SJSA1 (cell line): ENCODE measurements around the gene DRAP1. TPM values are rescaled to one million over a fixed set of nuclear protein-coding genes. Genes with fewer than 3 reads are reported as not detected.

Source experiments
- DNase-seq, 2 experiments: peaks; one replicate each; pipeline ENCODE4 v3.0.0-alpha.2; 2015 to 2020; ENCODE audit warnings: low spot score in 2 of 2, low read depth in 1 of 2
- H3K27ac ChIP-seq: fragments of 250-450 bp; sonication (Bioruptor Pico); 2 replicates; pipeline ENCODE4 v1.5.1; 2020; ENCODE audit warnings: mild to moderate bottlenecking, moderate library complexity
- H3K27me3 ChIP-seq: fragments of 250-450 bp; sonication (Bioruptor Pico); replicated peaks from 2 replicates; pipeline ENCODE4 v1.5.1; 2020; ENCODE audit warnings: mild to moderate bottlenecking, moderate library complexity
- H3K36me3 ChIP-seq: fragments of 250-450 bp; sonication (Bioruptor Pico); 2 replicates; pipeline ENCODE4 v1.5.1; 2020; ENCODE audit warnings: mild to moderate bottlenecking
- H3K4me1 ChIP-seq: fragments of 250-450 bp; sonication (Bioruptor Pico); replicated peaks from 2 replicates; pipeline ENCODE4 v1.6.1; 2021; ENCODE audit warnings: mild to moderate bottlenecking
- H3K4me3 ChIP-seq: fragments of 250-450 bp; sonication (Bioruptor Pico); 2 replicates; pipeline ENCODE4 v1.5.1; 2020; ENCODE audit warnings: mild to moderate bottlenecking
- H3K9me3 ChIP-seq: fragments of 250-450 bp; sonication (Bioruptor Pico); replicated peaks from 2 replicates; pipeline ENCODE4 v1.5.1; 2020; ENCODE audit warnings: mild to moderate bottlenecking
- total RNA-seq: library from RNA; depleted of rRNA; stranded (reverse); fragments of >200 nt; shearing (Covaris generic); gene quantifications from 2 replicates; pipeline ENCODE4 v1.2.3, GENCODE V29; 2014

The DRAP1 gene
- total RNA-seq, 1 experiment from 2014 or later, result 463 TPM

DNA sequence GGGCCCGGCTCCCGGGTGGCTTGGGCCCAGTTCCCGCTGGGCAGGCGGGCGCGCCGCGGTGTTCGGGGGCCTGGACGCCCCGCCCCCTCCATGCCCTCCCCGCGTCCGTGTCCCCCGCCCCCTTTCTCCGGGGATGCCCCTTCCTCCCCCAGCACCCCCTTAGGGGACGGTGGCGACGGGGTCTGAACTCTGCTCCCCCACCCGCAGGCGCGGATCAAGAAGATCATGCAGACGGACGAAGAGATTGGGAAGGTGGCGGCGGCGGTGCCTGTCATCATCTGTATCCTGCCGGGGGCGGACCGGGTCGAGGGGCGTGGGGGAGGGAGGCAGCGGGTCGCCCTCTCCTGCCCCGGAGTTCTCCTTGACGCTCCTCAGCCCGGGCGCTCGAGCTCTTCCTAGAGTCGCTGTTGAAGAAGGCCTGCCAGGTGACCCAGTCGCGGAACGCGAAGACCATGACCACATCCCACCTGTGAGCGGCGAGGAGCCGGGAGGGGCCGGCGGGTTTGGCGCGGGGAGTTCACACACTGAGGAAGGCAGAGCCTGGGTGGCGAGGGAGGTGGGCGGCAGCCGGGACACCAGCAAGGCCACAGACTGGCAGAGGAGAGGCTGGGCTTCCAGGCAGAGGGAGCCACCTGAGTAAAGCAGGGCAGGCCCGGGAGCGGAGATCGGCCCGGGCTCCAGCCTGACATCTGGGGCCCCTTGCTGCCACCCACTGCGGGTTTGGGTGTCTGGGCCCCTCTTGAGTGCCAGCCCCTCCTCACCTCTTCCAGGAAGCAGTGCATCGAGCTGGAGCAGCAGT is 546 bp downstream of the DRAP1 start:
- DNase-seq, result peak; percentile 44 to 76
- Histone ChIP-seq H3K4me1 (peaks cover 51% of the 10 kb centered on the region), H3K9me3 (peaks cover 5% of the 10 kb centered on the region; the same call in 1 of the 2 replicates), H3K36me3 (peaks cover 82% of the 10 kb centered on the region), H3K27ac (peak overlapping the region; percentile 49), H3K4me3 (peak overlapping the region; percentile 94), H3K27me3 (no peaks in the 10 kb centered on the region)

DNA sequence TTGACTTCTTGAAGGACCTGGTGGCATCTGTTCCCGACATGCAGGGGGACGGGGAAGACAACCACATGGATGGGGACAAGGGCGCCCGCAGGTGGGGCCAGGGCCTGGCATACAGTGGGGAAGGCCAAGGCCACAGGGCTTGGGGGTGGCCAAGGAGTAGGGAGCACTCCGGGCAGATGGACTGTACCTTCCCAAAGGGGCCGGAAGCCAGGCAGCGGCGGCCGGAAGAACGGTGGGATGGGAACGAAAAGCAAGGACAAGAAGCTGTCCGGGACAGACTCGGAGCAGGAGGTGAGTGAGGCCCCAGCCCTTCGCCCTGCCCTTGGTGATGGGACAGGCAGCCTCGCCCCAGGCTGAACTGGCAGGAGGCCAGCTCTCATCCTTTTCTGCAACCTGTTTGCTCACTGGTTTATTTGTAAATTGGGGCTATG is 1.2 kb downstream of the DRAP1 start:
- Histone ChIP-seq H3K27ac (no peak overlapping the region), H3K4me3 (peak overlapping the region; percentile 94), H3K36me3 (peaks cover 82% of the 10 kb centered on the region), H3K9me3 (peaks cover 5% of the 10 kb centered on the region; the same call in 1 of the 2 replicates), H3K4me1 (peaks cover 45% of the 10 kb centered on the region), H3K27me3 (no peaks in the 10 kb centered on the region)
- no peak for DNase-seq

DNA sequence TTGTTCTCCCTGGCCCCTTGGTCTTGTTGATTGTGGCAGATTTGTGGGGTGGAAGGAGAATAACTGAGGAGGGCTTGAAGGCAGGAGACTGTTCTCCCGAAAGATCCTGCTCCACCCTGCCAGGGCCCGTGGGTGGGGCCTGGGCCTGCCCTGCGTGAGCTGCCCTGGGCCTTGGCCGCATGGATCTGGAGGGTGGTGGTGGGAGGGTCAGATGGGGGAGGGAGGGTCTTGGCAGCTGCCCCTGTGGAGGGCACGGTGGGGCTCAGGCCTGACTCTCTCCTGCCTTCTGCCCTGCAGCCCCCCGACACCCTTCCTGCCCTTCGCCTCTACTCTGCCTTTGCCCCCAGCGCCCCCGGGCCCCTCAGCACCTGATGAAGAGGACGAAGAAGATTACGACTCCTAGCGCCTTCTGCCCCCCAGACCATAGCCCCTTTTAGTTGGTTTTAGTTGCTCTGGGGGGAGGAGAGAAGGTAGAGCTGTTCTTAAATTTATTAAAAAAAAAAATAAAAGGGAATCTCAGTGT is 1.9 kb downstream of the DRAP1 start:
- no peak overlapping the region for H3K4me3 ChIP-seq
- H3K27ac ChIP-seq, result no peak overlapping the region
- no peak for DNase-seq
- H3K9me3 ChIP-seq, result peaks cover 5% of the 10 kb centered on the region; the same call in 1 of the 2 replicates
- peaks cover 82% of the 10 kb centered on the region for H3K36me3 ChIP-seq
- no peaks in the 10 kb centered on the region for H3K27me3 ChIP-seq
- H3K4me1 ChIP-seq, result peaks cover 38% of the 10 kb centered on the region

DNA sequence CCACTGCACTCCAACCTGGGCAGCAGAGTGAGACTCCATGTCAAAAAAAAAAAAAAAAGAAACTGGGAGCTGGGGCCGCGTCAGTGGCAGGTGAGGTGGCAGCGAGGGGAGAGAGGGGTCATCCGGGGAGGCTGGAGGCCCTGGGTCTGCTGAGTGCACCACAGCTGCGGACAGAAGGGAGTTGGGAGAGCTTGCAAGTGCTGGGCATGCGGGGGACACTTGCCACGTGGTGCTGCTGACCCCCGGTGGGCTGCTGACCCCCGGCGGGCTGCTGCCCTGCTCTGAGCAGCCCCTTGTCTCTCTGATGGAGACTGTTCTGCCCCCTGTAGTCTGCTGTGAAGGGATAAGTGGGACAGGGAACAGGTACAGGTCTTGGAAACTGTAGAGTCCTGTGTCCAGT is 2.6 kb downstream of the DRAP1 start:
- Histone ChIP-seq H3K4me1 (peaks cover 30% of the 10 kb centered on the region), H3K27ac (no peak overlapping the region), H3K9me3 (peaks cover 5% of the 10 kb centered on the region; the same call in 1 of the 2 replicates), H3K36me3 (peaks cover 76% of the 10 kb centered on the region), H3K4me3 (no peak overlapping the region), H3K27me3 (no peaks in the 10 kb centered on the region)
- no peak for DNase-seq

DNA sequence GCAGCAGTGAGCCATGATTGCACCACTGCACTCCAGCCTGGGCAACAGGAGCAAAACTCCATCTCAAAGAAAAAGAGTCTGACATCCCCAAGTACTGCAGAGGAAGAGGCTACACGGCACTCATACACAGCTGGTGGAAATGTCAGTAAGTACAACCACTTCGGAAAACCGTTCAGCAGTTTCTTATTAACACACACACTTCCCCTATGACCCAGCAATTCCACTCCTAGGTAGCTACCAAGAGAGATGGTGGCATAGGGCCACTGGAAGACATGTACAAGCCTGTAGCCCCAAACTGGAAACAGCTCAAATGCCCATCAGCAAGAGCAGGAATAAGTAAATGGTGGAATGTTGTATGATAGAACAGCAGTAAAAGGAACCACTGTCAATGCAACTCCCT is 3.3 kb downstream of the DRAP1 start:
- no peak for DNase-seq
- Histone ChIP-seq H3K4me1 (peaks cover 23% of the 10 kb centered on the region), H3K27ac (no peak overlapping the region), H3K9me3 (peaks cover 5% of the 10 kb centered on the region; the same call in 1 of the 2 replicates), H3K4me3 (no peak overlapping the region), H3K36me3 (peaks cover 72% of the 10 kb centered on the region), H3K27me3 (no peaks in the 10 kb centered on the region)

DNA sequence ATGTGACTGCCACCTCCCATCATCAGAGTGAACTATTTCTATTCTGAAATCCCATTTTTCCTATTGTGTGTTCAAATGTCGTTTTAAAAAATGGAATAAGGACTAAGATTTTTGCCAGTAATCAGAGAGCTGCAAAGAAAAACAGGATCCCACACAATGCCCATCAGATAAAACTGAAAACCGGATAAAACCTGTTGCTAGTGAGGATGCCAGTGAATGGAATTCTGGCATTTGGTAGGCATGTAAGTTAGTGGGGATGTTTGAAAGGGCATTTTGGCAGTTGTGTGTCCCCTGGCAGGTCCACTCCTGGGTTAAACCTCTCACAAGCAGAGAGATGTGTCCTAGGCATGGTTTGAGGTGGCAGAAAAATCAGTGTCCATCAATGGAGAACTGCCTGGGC is 6.2 kb downstream of the DRAP1 start:
- no peaks in the 10 kb centered on the region for H3K27me3 ChIP-seq
- H3K36me3 ChIP-seq, result peaks cover 49% of the 10 kb centered on the region
- H3K27ac ChIP-seq, result no peak overlapping the region
- DNase-seq, result no peak
- no peak overlapping the region for H3K4me3 ChIP-seq
- H3K9me3 ChIP-seq, result no peaks in the 10 kb centered on the region
- H3K4me1 ChIP-seq, result peaks cover 8% of the 10 kb centered on the region

DNA sequence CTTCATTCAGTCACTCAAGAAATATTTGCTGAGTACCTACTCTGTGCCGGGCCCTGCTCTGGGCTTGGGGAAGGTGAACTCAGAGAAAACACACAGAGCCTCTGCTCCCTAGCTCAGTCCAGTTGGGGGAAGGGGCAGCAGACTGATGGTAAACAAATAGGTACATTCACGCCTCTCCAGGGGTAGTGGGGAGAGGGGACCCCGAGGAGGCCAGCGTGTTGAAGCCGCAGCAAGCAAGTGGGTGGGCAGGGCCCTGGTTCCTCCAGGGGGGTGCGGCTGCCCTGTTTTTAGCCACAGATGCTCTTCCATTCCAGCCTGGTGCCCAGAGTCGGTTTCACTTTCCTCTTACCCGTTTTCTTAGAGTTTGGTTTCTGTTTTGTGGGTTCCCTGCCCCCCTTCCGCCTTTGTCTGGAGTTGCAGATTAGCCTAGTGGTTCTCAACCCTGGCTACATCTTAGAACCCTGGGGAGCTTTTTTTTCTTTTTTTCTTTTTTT is 8.7 kb downstream of the DRAP1 start:
- H3K27me3 ChIP-seq, result no peaks in the 10 kb centered on the region
- no peak overlapping the region for H3K4me3 ChIP-seq
- H3K9me3 ChIP-seq, result no peaks in the 10 kb centered on the region
- H3K36me3 ChIP-seq, result peaks cover 23% of the 10 kb centered on the region
- no peak overlapping the region for H3K27ac ChIP-seq
- H3K4me1 ChIP-seq, result peaks cover 3% of the 10 kb centered on the region; the same call in 1 of the 2 replicates
- DNase-seq, result no peak

DNA sequence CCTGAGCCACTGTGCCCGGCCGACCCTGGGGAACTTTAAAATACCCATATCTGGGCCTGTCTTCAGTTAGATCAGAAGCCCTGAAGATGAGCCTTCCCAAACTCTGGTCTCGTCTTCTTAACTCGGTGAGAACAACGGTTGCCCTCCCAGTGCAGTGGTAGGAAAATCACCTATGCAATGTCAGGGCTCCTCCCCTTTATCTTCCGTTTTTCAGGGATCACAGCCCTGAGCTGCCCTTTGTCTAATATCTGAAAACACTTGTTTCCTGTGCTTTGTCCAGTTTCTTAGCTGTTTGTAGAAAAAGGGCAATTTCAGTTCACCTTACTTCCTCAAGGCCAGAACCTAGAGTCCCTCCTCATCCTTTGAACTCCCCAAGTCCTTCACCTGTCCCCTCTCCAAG is 9.4 kb downstream of the DRAP1 start:
- Histone ChIP-seq H3K36me3 (peaks cover 16% of the 10 kb centered on the region), H3K4me3 (no peak overlapping the region), H3K27me3 (no peaks in the 10 kb centered on the region), H3K4me1 (peaks cover 3% of the 10 kb centered on the region; the same call in 1 of the 2 replicates), H3K27ac (no peak overlapping the region), H3K9me3 (no peaks in the 10 kb centered on the region)
- DNase-seq, result no peak

DNA sequence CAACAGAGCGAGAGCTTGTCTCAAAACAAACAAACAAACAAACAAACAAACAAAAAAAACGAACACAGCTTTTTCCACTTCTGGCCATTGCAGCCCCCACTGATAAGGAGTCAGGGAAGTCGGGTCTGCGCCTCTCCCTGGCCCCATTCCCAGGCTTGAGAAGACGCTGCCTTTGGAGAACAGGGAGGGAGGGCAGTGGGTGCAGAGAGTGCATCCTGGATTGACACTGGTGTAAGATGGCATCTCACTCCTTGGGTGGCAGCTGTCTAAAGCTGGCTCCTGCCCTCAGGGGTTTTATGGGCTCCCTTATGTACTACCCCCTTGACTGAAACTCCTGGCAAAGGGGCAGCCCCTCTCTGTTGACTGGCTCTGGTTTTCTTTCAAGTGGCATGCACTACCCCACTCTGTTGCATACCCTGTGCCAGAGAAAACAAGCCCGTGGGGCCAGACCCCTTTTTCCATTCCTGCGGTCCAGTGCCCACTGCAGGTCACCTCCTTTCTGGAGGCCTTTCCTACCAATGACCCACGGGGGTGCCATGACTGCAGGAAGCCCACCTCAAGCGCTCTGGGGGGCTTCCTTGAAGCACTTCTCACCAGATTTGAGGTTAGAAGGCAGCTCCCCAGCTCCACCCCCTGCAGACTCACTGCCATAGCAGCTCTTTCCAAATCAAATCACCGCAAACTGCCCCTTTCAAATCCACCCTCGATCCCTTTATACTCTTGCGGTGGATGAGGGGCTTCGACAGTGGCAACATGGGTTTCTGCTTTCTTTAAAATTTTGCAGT is 12.7 kb downstream of the DRAP1 start:
- peaks cover 3% of the 10 kb centered on the region; the same call in 1 of the 2 replicates for H3K4me1 ChIP-seq

DNA sequence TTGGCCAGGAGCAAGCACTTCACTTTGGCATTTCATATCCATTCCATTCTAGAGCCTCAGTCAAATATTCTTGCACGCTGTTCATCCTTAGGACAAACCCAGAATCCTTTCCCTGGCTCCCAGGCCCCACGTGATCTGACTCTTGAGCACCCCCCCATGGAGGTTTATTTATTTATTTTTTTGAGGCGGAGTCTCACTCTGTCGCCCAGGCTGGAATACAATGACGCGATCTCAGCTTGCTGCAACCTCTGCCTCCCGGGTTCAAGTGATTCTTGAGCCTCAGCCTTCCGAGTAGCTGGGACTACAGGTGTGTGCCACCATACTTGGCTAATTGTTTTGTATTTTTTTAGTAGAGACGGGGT is 13.3 kb downstream of the DRAP1 start:
- Histone ChIP-seq H3K27ac (no peak overlapping the region), H3K4me3 (no peak overlapping the region), H3K4me1 (peaks cover 3% of the 10 kb centered on the region; the same call in 1 of the 2 replicates), H3K9me3 (no peaks in the 10 kb centered on the region), H3K27me3 (peaks cover 8% of the 10 kb centered on the region), H3K36me3 (no peaks in the 10 kb centered on the region)
- DNase-seq, result no peak

More for the DNA sequence above, 12.7 kb downstream of the DRAP1 start:
- Histone ChIP-seq H3K27ac (no peak overlapping the region), H3K36me3 (peaks cover 3% of the 10 kb centered on the region; the same call in 1 of the 2 replicates), H3K27me3 (peaks cover 3% of the 10 kb centered on the region), H3K9me3 (no peaks in the 10 kb centered on the region), H3K4me3 (no peak overlapping the region)
- peak in 1 of 2 experiments; percentile 57 for DNase-seq

DNA sequence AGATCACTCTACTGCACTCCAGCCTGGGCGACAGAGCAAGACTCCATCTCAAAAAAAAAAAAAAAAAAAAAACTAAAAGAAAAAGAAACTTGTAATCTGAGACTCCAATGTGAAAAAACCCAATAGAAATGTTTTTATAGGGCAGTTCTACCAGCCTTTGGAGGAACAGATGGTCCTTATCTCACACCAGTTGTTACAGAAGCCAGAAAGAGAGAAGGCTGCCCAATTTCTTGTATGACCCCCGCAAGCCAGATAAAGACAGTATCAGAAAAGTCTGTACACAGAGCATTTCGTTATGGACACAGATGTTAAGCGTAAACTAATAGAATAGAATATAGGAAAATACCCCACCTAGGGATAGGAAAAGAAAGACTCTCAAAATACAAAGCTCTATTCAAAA is 14.8 kb downstream of the DRAP1 start:
- no peak overlapping the region for H3K27ac ChIP-seq
- peaks cover 10% of the 10 kb centered on the region for H3K27me3 ChIP-seq
- no peaks in the 10 kb centered on the region for H3K9me3 ChIP-seq
- no peaks in the 10 kb centered on the region for H3K36me3 ChIP-seq
- DNase-seq, result no peak
- H3K4me3 ChIP-seq, result no peak overlapping the region
- H3K4me1 ChIP-seq, result no peaks in the 10 kb centered on the region

DNA sequence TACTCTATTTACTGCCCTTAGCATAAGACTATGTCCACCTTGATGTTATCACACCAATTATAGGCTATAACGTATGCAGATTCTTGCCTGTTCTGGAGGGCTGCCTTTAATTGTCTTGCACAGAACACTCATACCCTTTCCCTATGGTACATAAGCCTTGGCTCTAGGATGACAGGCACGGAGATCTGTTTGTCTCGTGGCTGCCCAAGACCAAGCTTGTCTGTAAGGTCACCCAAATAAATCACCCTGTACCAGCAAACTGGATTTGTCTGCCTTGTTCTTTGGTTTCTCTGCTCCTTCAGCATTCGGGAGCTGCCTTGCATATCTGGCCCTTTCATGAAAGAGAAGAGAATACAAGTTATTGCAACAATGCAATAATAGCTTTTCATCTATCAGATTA is 18.5 kb downstream of the DRAP1 start:
- Histone ChIP-seq H3K4me3 (no peak overlapping the region), H3K27me3 (peaks cover 10% of the 10 kb centered on the region), H3K27ac (no peak overlapping the region), H3K9me3 (no peaks in the 10 kb centered on the region), H3K4me1 (peaks cover 8% of the 10 kb centered on the region), H3K36me3 (no peaks in the 10 kb centered on the region)
- no peak for DNase-seq

DNA sequence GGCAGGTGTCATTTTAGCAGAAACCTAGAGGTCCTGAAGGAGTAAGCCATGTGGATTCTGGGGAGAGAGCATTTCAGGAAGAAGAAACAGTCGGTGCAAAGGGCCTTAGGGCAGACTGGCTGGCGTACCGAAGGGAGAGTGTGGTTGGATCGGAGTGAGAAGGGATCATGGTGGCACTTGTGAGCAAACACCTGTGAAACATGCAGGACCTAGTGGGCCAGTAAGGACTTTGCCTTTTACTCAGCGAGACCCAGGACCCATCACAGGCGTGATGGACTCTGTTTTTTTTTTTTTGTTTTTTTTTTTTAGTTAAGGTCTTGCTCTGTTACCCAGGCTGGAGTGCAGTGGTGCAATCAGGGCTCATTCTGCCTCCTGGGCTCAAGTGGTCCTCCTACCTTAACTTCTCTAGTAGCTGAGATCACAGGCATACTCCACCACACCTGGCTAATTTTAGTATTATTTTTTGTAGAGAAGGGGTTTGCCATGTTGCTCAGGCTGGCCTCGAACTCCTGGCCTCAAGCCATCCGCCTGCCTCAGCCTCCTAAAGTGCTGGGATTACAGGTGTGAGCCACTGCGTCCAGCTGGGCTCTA is 22.6 kb downstream of the DRAP1 start:
- H3K4me1 ChIP-seq, result peaks cover 8% of the 10 kb centered on the region
- H3K27ac ChIP-seq, result no peak overlapping the region
- DNase-seq, result no peak
- H3K4me3 ChIP-seq, result no peak overlapping the region
- H3K36me3 ChIP-seq, result no peaks in the 10 kb centered on the region
- H3K9me3 ChIP-seq, result no peaks in the 10 kb centered on the region
- H3K27me3 ChIP-seq, result peaks cover 9% of the 10 kb centered on the region
